ENCODE data around the gene GAB2.

Gene GAB2

DNA sequence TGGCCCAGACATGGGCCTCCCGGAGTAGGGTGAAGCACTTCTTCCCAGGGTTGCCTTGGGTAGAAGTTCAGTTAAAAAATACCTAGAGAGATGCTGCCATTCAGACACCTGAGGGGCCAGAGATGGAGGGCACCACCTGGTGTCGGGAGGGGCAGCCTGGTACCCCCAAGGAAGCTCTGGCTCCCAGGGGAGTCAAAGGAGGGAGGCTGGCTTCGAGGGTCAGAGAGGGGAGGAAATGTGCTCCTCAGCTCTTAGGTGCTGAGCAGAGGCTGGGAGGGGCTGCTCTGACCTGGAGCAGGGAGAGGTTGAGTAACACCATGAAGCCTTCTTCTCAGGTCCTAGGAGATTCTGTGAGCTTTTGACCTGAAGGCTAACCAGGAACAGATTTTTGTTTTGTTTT lies 227.8 kb downstream of the GAB2 start:
- H3K4me3 ChIP-seq (replicated peaks; ENCODE audit: low read depth, low read length): peak overlapping the region; percentile 92
- no peaks in the 10 kb centered on the region for H3K36me3 ChIP-seq (ENCODE audit: control insufficient read depth, insufficient read depth, low read length)
- no peak for DNase-seq (ENCODE audit: extremely low read depth, insufficient read length)
- TF ChIP-seq, protein P1, sequence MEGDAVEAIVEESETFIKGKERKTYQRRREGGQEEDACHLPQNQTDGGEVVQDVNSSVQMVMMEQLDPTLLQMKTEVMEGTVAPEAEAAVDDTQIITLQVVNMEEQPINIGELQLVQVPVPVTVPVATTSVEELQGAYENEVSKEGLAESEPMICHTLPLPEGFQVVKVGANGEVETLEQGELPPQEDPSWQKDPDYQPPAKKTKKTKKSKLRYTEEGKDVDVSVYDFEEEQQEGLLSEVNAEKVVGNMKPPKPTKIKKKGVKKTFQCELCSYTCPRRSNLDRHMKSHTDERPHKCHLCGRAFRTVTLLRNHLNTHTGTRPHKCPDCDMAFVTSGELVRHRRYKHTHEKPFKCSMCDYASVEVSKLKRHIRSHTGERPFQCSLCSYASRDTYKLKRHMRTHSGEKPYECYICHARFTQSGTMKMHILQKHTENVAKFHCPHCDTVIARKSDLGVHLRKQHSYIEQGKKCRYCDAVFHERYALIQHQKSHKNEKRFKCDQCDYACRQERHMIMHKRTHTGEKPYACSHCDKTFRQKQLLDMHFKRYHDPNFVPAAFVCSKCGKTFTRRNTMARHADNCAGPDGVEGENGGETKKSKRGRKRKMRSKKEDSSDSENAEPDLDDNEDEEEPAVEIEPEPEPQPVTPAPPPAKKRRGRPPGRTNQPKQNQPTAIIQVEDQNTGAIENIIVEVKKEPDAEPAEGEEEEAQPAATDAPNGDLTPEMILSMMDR (IDR thresholded peaks at IDR 0.05; ENCODE audit: insufficient read depth, low read length, poor library complexity, severe bottlenecking): no peak
- no peaks in the 10 kb centered on the region for H3K27me3 ChIP-seq (replicated peaks; ENCODE audit: control insufficient read depth, insufficient read depth, low read length)

DNA sequence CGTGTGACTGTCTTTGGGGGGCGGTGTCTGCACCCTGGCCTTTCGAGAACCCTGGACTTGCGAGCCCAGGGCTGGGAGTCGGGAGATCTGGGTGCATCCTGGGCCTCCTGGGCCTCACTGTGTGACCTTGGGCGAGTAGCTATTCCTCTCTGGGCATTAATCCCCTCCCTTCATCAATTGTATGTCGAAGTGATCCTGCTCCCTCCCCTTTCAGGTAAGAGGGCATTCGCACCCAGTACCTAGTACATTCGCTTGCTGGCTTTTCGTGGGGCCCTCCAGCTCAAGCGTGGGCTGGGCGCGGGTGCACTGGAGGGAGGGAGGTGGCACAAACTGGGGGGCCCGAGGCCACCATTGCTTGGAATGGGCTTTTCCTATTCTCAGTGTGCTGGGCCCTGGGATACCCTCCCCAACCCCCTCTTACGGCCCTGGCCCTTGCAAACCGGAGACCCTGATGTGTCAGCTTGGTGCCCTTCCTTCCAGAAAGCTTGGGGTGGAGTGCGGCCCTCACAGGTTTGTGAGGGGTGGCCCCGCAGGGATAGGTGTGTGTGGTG lies 228.4 kb downstream of the GAB2 start:
- DNase-seq (ENCODE audit: extremely low read depth, insufficient read length): no peak

DNA sequence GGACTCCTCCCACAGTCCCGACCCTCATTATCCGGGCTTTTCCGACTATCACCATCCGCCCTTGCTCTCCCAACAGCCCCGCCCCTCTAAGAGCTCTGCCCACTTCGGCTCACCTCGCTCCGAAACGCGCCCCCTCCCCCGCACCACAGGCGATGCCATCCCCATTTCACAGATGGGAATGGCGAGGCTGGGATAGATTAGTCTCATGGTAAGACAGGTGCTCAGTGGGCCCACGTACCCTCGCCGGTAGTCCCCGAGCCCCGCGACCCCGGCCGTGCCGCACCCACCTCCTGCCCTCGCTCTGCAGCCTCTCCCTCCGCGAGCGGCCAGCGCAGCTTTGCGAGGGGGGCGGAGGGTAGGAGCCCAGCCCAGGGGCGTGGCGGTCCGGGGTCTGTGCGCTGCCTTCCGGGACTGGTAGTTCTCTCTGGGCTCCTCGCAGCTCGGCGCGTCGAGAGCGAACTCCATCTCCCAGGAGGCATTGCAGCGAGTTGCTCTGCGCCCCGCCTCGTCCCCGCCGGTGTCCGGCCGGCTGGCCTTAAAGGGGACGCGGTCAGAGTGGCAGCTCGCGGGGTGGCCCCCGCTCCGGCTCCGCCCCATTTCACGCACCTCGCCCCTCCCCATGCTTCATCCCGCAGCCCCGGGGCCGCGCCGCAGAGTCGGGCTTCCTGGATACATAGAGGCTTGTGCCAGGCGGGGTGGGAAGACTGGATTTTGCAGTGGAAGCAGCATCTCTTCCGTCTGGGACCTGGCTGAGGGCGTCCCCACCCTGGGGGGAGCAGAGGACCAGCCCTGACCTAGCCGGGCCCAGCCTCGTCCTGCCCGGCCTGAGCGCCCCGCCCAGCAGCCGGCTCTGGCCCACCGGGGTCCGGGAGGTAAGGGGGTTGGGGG lies 229.1 kb downstream of the GAB2 start, which contains the start of the genes KCTD21 and USP35:
Gene KCTD21, minus strand, starts transcription at position 341 of the 888 bp plus-strand sequence. CDS start 14,072 bp downstream, outside the sequence.
Gene USP35, plus strand, starts transcription at position 634 of the 888 bp plus-strand sequence. CDS start 7,327 bp downstream, outside the sequence.
- H3K4me3 ChIP-seq (replicated peaks; ENCODE audit: low read depth, low read length): peak within 1 kb of the TSS; percentile 92
- no peaks in the 10 kb centered on the region for H3K27me3 ChIP-seq (replicated peaks; ENCODE audit: control insufficient read depth, insufficient read depth, low read length)
- no peaks in the 10 kb centered on the region for H3K36me3 ChIP-seq (ENCODE audit: control insufficient read depth, insufficient read depth, low read length)
- TF ChIP-seq, protein P1 (IDR thresholded peaks at IDR 0.05; ENCODE audit: insufficient read depth, low read length, poor library complexity, severe bottlenecking): no peak
- peak; percentile 96 for DNase-seq (ENCODE audit: extremely low read depth, insufficient read length)

More for the DNA sequence above, 228.4 kb downstream of the GAB2 start:
- Histone ChIP-seq H3K36me3 (ENCODE audit: control insufficient read depth, insufficient read depth, low read length) (no peaks in the 10 kb centered on the region), H3K27me3 (replicated peaks; ENCODE audit: control insufficient read depth, insufficient read depth, low read length) (no peaks in the 10 kb centered on the region), H3K4me3 (replicated peaks; ENCODE audit: low read depth, low read length) (peak overlapping the region; percentile 92)
- TF ChIP-seq, protein P1 (IDR thresholded peaks at IDR 0.05; ENCODE audit: insufficient read depth, low read length, poor library complexity, severe bottlenecking): no peak

DNA sequence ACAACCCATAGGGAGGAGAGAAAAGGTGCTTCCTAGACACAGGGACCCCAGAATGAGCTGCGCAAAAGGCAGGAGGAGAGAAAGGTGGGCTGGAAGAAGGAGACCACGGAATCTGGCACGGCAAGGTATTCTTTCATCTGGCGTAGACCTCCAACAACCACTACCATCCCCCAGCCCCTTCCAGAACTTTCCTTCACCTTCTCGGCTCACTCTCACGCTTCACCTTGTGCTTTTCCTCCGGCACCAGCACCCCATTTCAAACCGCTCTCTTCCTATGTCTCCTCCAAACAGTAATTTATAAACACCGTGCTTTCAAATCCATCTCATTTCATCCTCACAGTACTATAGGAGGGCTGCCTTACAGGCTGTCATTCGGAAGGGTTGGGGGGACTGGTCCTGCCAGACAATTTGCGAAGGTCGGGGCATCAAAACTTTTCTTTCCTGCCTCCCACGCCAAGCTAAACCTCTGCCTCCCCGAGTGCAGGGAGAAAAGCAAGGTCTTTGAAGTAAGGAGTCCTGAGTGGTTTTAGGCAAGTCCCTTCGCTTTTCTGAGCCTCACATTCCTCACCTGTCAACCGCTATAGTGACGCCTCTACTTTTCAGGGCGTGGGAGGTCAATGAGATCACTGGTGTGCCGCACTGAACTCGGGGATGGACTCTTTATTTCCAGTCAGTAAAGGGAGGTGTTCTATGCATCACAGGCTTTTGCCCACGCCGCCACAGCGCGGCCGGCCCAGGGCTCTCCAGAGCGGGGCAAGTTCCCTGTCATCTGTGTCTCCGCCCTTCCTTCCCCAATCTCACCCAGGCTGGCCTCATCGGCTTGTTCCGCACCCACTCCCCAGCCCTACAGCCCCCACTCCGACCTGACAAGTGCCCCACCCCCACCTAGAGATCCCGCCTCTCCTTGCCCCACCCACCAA lies 230.0 kb downstream of the GAB2 start:
- TF ChIP-seq, protein P1 (IDR thresholded peaks at IDR 0.05; ENCODE audit: insufficient read depth, low read length, poor library complexity, severe bottlenecking): no peak
- no peak for DNase-seq (ENCODE audit: extremely low read depth, insufficient read length)
- Histone ChIP-seq H3K4me3 (replicated peaks; ENCODE audit: low read depth, low read length) (peak overlapping the region; percentile 92), H3K36me3 (ENCODE audit: control insufficient read depth, insufficient read depth, low read length) (no peaks in the 10 kb centered on the region), H3K27me3 (replicated peaks; ENCODE audit: control insufficient read depth, insufficient read depth, low read length) (no peaks in the 10 kb centered on the region)

DNA sequence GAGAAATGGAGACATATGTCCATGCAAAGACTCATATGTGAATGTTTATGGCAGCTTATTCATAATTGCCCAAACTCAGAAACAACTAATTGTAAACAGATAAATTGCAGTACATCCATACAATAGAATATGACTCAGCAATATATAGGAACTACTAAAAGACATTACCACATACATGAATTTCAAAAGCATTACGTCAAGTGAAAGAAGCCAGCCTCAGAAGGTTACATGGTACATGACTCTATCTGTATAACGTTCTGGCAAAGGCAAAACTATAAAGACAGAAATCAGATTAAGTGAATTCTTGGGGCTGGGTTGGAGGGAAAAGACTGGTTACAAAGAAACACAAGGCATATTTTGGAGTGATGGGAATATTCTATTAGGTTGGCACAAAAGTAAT lies 236.4 kb downstream of the GAB2 start:
- TF ChIP-seq, protein P1 (IDR thresholded peaks at IDR 0.05; ENCODE audit: insufficient read depth, low read length, poor library complexity, severe bottlenecking): no peak
- no peaks in the 10 kb centered on the region for H3K27me3 ChIP-seq (replicated peaks; ENCODE audit: control insufficient read depth, insufficient read depth, low read length)
- H3K36me3 ChIP-seq (ENCODE audit: control insufficient read depth, insufficient read depth, low read length): no peaks in the 10 kb centered on the region
- no peak for DNase-seq (ENCODE audit: extremely low read depth, insufficient read length)
- H3K4me3 ChIP-seq (replicated peaks; ENCODE audit: low read depth, low read length): no peak overlapping the region
